H9 (cell line): Measurements from ENCODE around the gene MKRN2OS. TPM values are rescaled to one million over a fixed set of nuclear protein-coding genes. Genes with fewer than 3 reads are reported as not detected.
A peak's percentile ranks its signal among the peaks of the same experiment; 100 is the strongest.

Experiments
- DNase-seq: peaks from one replicate; pipeline ENCODE4 v3.0.0-alpha.2; 2017
- H2AFZ ChIP-seq: one replicate; pipeline ENCODE4 v1.6.1; 2013; ENCODE audit warnings: mild to moderate bottlenecking, low read length, control low read depth, moderate library complexity
- H2AK5ac ChIP-seq: 2 replicates; pipeline ENCODE4 v1.6.1; 2013; ENCODE audit warnings: low read length, control low read depth, mixed read lengths; ENCODE audit not compliant: insufficient read length
- H2BK120ac ChIP-seq: one replicate; pipeline ENCODE4 v1.6.1; 2013; ENCODE audit warnings: low read depth, mild to moderate bottlenecking, low read length, control low read depth, inconsistent platforms; ENCODE audit not compliant: poor library complexity, severe bottlenecking
- H2BK12ac ChIP-seq: 2 replicates; pipeline ENCODE4 v1.6.1; 2013; ENCODE audit warnings: low read length, control low read depth, mixed read lengths, low read depth; ENCODE audit not compliant: insufficient read length
- H2BK15ac ChIP-seq: 2 replicates; pipeline ENCODE4 v1.6.1; 2013; ENCODE audit warnings: low read depth, low read length, control low read depth
- H2BK20ac ChIP-seq: one replicate; pipeline ENCODE4 v1.6.1; 2013; ENCODE audit warnings: low read depth, mild to moderate bottlenecking, low read length, control low read depth, inconsistent platforms; ENCODE audit not compliant: poor library complexity, severe bottlenecking
- H2BK5ac ChIP-seq: 2 replicates; pipeline ENCODE4 v1.6.1; 2013; ENCODE audit warnings: low read length, control low read depth, mixed read lengths; ENCODE audit not compliant: insufficient read length
- H3K14ac ChIP-seq: 2 replicates; pipeline ENCODE4 v1.6.1; 2013; ENCODE audit warnings: low read length, control low read depth; ENCODE audit not compliant: insufficient read depth
- H3K18ac ChIP-seq: 2 replicates; pipeline ENCODE4 v1.6.1; 2013; ENCODE audit warnings: low read depth, mild to moderate bottlenecking, mixed read lengths, low read length, control low read depth; ENCODE audit not compliant: insufficient read length
- H3K23ac ChIP-seq: 2 replicates; pipeline ENCODE4 v1.6.1; 2013; ENCODE audit warnings: low read length, control low read depth, mixed read lengths, low read depth; ENCODE audit not compliant: insufficient read length
- H3K23me2 ChIP-seq: 2 replicates; pipeline ENCODE4 v1.6.1; 2013; ENCODE audit warnings: low read depth, mild to moderate bottlenecking, mixed read lengths, low read length, control low read depth; ENCODE audit not compliant: insufficient read length, poor library complexity, severe bottlenecking
- H3K27ac ChIP-seq: 2 replicates; pipeline ENCODE4 v1.5.1; 2013; ENCODE audit warnings: low read length, control low read depth, mixed read lengths, low read depth; ENCODE audit not compliant: insufficient read length
- H3K27me3 ChIP-seq: 2 replicates; pipeline ENCODE4 v1.6.1; 2013; ENCODE audit warnings: low read length, control low read depth, inconsistent platforms; ENCODE audit not compliant: insufficient read depth
- H3K4ac ChIP-seq: 2 replicates; pipeline ENCODE4 v1.6.1; 2013; ENCODE audit warnings: low read depth, mild to moderate bottlenecking, control low read depth, inconsistent platforms, low read length, moderate library complexity
- H3K4me1 ChIP-seq: 2 replicates; pipeline ENCODE4 v1.6.1; 2013; ENCODE audit warnings: low read length, control low read depth, inconsistent platforms; ENCODE audit not compliant: insufficient read depth
- H3K4me2 ChIP-seq: 2 replicates; pipeline ENCODE4 v1.6.1; 2013; ENCODE audit warnings: low read length, control low read depth, mixed read lengths; ENCODE audit not compliant: insufficient read length, insufficient read depth
- H3K56ac ChIP-seq: 2 replicates; pipeline ENCODE4 v1.6.1; 2013; ENCODE audit warnings: low read depth, mild to moderate bottlenecking, mixed read lengths, low read length, control low read depth; ENCODE audit not compliant: insufficient read length
- H3K79me1 ChIP-seq: 2 replicates; pipeline ENCODE4 v1.6.1; 2013; ENCODE audit warnings: low read depth, mild to moderate bottlenecking, moderate library complexity, low read length, control low read depth, inconsistent platforms; ENCODE audit not compliant: insufficient read depth, poor library complexity, severe bottlenecking
- H3K79me2 ChIP-seq: 2 replicates; pipeline ENCODE4 v1.6.1; 2013; ENCODE audit warnings: low read length, control low read depth, inconsistent platforms; ENCODE audit not compliant: insufficient read depth
- H3K9ac ChIP-seq: 2 replicates; pipeline ENCODE4 v1.6.1; 2013; ENCODE audit warnings: low read length, control low read depth, mixed read lengths; ENCODE audit not compliant: insufficient read length; ENCODE audit errors: extremely low read depth
- H3K9me3 ChIP-seq: one replicate; pipeline ENCODE4 v1.6.1; 2013; ENCODE audit warnings: low read depth, low read length, inconsistent platforms; ENCODE audit not compliant: control insufficient read depth
- H3T11ph ChIP-seq: one replicate; pipeline ENCODE4 v1.6.1; 2013; ENCODE audit warnings: mild to moderate bottlenecking, low read length, control low read depth, inconsistent platforms
- H4K20me1 ChIP-seq: one replicate; pipeline ENCODE4 v1.6.1; 2013; ENCODE audit not compliant: control insufficient read depth, insufficient read length, insufficient read depth
- H4K5ac ChIP-seq: 2 replicates; pipeline ENCODE4 v1.6.1; 2013; ENCODE audit warnings: low read depth, mild to moderate bottlenecking, mixed read lengths, low read length, control low read depth; ENCODE audit not compliant: insufficient read length
- H4K8ac ChIP-seq: replicated peaks from 2 replicates; pipeline ENCODE4 v1.6.1; 2013; ENCODE audit warnings: low read length, control low read depth, mixed read lengths, low read depth; ENCODE audit not compliant: insufficient read length
- H4K91ac ChIP-seq: 2 replicates; pipeline ENCODE4 v1.6.1; 2013; ENCODE audit warnings: low read depth, mild to moderate bottlenecking, moderate library complexity, mixed read lengths, low read length, control low read depth; ENCODE audit not compliant: insufficient read length
- H3K27ac Mint-ChIP-seq, 3 experiments: 2 replicates in 2 of 3; 3 replicates in 1 of 3; pipeline ENCODE4 v1.8.0; 2020 to 2021; ENCODE audit warnings: mixed read lengths in 3 of 3, mild to moderate bottlenecking in 1 of 3, moderate library complexity in 1 of 3
- H3K27me3 Mint-ChIP-seq: 2 replicates; pipeline ENCODE4 v1.8.0; 2021; ENCODE audit warnings: low read depth, mild to moderate bottlenecking, moderate library complexity, mixed read lengths
- H3K36me3 Mint-ChIP-seq, 3 experiments: 2 replicates in 2 of 3; 3 replicates in 1 of 3; pipeline ENCODE4 v1.8.0; 2020 to 2021; ENCODE audit warnings: low read depth in 3 of 3, mixed read lengths in 3 of 3; ENCODE audit not compliant: insufficient read depth in 1 of 3
- H3K4me1 Mint-ChIP-seq, 2 experiments: 2 replicates each; pipeline ENCODE4 v1.8.0; 2020; ENCODE audit warnings: mixed read lengths in 2 of 2
- H3K4me3 Mint-ChIP-seq, 2 experiments: 2 replicates in 1 of 2; 3 replicates in 1 of 2; pipeline ENCODE4 v1.8.0; 2020 to 2021; ENCODE audit warnings: mild to moderate bottlenecking in 2 of 2, mixed read lengths in 2 of 2, moderate library complexity in 1 of 2
- H3K9me3 Mint-ChIP-seq, 2 experiments: 2 replicates in 1 of 2; 3 replicates in 1 of 2; pipeline ENCODE4 v1.8.0; 2020; ENCODE audit warnings: mild to moderate bottlenecking in 2 of 2, mixed read lengths in 2 of 2, moderate library complexity in 1 of 2
- WGBS: extraction: QIAGEN DNeasy Blood & Tissue Kit; methylation state at CpG from one replicate; pipeline ENCODE4 v1.1.7; 2013; ENCODE audit warnings: missing lambda C conversion rate, low lambda C conversion rate, mixed read lengths; ENCODE audit not compliant: insufficient read length; ENCODE audit errors: extremely low coverage; 5-methylcytosine and 5-hydroxymethylcytosine counted together
- total RNA-seq: library from RNA; stranded (reverse); gene quantifications from 2 replicates; pipeline ENCODE4 v1.2.1, GENCODE V29; 2021
- TF ChIP-seq, protein P1 (sequence below): fragments of 200-600 bp; sonication (generic); conservative IDR thresholded peaks from 3 replicates; pipeline ENCODE4 v1.8.0; 2021; ENCODE audit warnings: antibody characterized with exemption, mild to moderate bottlenecking

Gene MKRN2OS
- total RNA-seq, 1 experiment from 2014 or later: 0.44 TPM

DNA sequence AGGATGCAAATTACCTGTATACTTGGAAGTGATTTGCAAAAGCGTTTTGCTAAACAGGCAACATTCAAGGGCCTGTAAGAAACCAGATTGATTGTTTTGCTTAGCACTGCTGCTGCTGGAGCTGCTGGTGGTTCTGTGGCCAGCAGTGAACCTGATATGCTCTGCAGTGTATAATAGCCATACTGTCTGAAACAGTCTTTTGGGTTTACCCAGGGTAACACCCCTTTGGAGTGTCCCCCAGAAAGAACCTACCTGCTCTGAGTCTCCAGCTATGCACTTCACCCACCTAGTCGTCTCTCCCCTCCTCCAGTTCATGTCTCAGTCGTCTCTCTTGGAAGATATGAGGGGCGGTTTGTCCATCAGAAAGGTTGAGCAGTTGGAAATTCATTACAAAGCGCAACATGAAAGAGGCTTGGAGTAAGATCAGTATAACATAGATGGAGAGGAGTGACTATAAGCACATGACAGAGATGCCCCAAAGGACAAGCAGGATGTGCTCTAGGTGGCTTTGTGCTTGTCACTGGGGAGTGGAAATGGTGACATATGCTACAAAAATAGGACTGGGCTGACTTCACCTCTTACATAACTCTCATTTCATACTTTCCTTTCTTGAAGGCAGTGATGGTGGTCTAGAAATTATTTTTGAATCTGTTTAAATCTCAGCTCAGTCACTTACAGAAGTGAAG lies 15.3 kb upstream of the MKRN2OS start:
- H3K4me3 Mint-ChIP-seq: no peak overlapping the region
- no peaks in the 10 kb centered on the region for H4K20me1 ChIP-seq
- H3K9me3 Mint-ChIP-seq: no peaks in the 10 kb centered on the region
- no peak overlapping the region for H2BK5ac ChIP-seq
- H3K56ac ChIP-seq: no peak overlapping the region
- 0 out of 7 replicates have a peak overlapping the region, but pooled peaks of 2 of the 3 experiments have one; percentile 3 to 19 for H3K27ac Mint-ChIP-seq
- no peak overlapping the region for H3T11ph ChIP-seq
- peaks cover 56 to 61% of the 10 kb centered on the region in 2 experiments for H3K4me1 Mint-ChIP-seq
- no peak for DNase-seq
- no peaks in the 10 kb centered on the region for H3K36me3 Mint-ChIP-seq
- no CpG with 5 or more reads among the region's 5 CpGs for WGBS
- no peak overlapping the region for H4K8ac ChIP-seq
- H4K5ac ChIP-seq: no peak overlapping the region
- no peaks in the 10 kb centered on the region for H3K4me1 ChIP-seq
- TF ChIP-seq, protein P1, sequence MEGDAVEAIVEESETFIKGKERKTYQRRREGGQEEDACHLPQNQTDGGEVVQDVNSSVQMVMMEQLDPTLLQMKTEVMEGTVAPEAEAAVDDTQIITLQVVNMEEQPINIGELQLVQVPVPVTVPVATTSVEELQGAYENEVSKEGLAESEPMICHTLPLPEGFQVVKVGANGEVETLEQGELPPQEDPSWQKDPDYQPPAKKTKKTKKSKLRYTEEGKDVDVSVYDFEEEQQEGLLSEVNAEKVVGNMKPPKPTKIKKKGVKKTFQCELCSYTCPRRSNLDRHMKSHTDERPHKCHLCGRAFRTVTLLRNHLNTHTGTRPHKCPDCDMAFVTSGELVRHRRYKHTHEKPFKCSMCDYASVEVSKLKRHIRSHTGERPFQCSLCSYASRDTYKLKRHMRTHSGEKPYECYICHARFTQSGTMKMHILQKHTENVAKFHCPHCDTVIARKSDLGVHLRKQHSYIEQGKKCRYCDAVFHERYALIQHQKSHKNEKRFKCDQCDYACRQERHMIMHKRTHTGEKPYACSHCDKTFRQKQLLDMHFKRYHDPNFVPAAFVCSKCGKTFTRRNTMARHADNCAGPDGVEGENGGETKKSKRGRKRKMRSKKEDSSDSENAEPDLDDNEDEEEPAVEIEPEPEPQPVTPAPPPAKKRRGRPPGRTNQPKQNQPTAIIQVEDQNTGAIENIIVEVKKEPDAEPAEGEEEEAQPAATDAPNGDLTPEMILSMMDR: no peak
- no peak overlapping the region for H2BK120ac ChIP-seq
- no peak overlapping the region for H3K23ac ChIP-seq
- H3K4ac ChIP-seq: no peak overlapping the region
- H3K27me3 Mint-ChIP-seq: no peaks in the 10 kb centered on the region
- H2AK5ac ChIP-seq: no peak overlapping the region
- H3K9me3 ChIP-seq: no peaks in the 10 kb centered on the region
- no peak overlapping the region for H3K4me2 ChIP-seq
- no peaks in the 10 kb centered on the region for H3K27me3 ChIP-seq
- H4K91ac ChIP-seq: no peak overlapping the region
- H2BK20ac ChIP-seq: no peak overlapping the region
- no peak overlapping the region for H3K18ac ChIP-seq
- H3K9ac ChIP-seq: no peak overlapping the region
- H3K14ac ChIP-seq: no peak overlapping the region
- peaks cover 6% of the 10 kb centered on the region for H3K23me2 ChIP-seq
- H2BK15ac ChIP-seq: no peak overlapping the region
- H3K79me1 ChIP-seq: peaks cover 19% of the 10 kb centered on the region
- H3K79me2 ChIP-seq: peaks cover 51% of the 10 kb centered on the region; the same call in 1 of the 2 replicates
- H2BK12ac ChIP-seq: no peak overlapping the region
- no peak overlapping the region for H2AFZ ChIP-seq
- H3K27ac ChIP-seq: no peak overlapping the region
